Activated CD4-positive, alpha-beta T cell treated with anti-CD3 and anti-CD28 coated beads, Interleukin-2, amount 50 U/mL, for 4 hours (primary cell): Measurements from ENCODE around the gene EOLA1.
"Not testable (repeated sequence)": the region's sequence is repeated elsewhere in the genome, so short reads cannot be mapped to it uniquely, and the experiment has no call there.

Source experiments
- DNase-seq, 2 experiments: peaks; one replicate each; pipeline ENCODE4 v3.0.0-alpha.2; 2020

EOLA1 gene

DNA sequence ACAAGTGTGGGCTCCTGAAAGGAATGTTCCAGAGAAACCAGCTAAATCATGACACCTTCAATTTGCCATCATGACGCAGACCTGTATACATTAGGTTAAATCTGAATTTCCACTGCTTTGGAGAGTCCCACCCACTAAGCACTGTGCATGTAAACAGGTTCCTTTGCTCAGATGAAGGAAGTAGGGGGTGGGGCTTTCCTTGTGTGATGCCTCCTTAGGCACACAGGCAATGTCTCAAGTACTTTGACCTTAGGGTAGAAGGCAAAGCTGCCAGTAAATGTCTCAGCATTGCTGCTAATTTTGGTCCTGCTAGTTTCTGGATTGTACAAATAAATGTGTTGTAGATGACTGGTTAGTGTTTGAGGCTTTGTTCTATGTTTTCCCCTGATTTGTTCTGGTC lies 6.2 kb downstream of the EOLA1 start:
- not testable (repeated sequence) for DNase-seq

GRCh38 chrX:149547782-149548181 lies 7.0 kb downstream of the EOLA1 start:
- DNase-seq = not testable (repeated sequence)

DNA sequence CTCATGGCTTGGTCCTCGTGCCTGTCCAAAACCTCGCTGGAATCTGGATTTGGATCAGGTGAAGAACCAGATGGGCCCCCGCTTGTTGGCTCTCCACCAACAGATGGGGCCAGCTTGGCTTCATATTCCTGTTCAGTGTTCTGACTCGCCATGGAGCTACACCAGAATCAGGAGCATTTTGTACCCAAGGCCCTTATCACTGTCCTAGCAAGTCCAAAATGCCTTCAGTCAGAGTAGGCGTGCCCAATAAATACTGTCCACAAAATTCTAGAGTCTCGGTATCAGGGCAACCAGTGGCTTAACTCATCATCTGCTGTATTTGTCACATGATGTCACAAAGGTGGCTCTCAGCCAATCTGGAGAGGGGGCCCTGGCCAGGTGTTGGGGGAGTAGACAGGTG lies 8.9 kb downstream of the EOLA1 start, which contains the start of gene HSFX3:
HSFX3 (minus strand) TSS at position 224 of the 400 bp plus-strand sequence; CDS start at position 152, 72 bp downstream.
- not testable (repeated sequence) for DNase-seq

GRCh38 chrX:149550454-149550853 lies 9.6 kb downstream of the EOLA1 start:
- not testable (repeated sequence) for DNase-seq

- not testable (repeated sequence) for DNase-seq
Observed at GRCh38 chrX:149551245-149551938, 10.6 kb downstream of the EOLA1 start.

DNA sequence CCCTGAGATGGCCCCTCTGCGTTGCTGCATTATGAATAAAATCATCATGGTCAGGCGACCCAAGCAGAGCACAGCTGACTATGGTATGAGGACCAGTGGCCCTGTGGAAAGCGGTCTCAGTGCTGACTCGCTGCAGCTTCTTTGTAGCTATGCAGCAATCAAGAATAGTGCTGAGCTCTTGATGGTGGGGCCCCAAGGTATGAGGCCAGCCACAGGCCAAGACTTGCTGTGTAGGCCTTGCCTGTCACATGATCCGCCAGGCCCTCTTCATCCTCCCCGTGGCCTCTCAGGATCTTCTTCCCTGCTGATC lies 11.1 kb downstream of the EOLA1 start:
- not testable (repeated sequence) for DNase-seq

GRCh38 chrX:149555251-149555650 lies 14.4 kb downstream of the EOLA1 start:
- not testable (repeated sequence) for DNase-seq

DNA sequence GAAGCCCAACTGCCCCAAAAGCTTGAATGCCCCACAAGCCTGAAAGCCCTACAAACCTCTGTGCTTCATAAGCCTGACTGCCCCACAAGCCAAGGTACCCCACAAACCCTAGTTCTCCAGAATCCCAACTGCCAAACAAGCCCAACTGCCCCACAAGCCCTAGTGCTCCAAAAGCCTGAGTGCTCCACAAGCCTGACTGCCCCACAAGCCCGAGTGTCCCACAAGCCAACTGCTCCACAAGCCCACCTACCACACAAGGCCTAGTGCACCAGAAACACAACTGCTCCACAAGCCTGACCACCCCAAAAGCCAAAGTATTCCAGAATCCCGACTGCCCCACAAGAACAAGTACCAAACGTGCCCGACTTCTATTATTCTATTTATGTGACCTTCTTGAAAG lies 22.5 kb downstream of the EOLA1 start:
- no peak for DNase-seq

DNA sequence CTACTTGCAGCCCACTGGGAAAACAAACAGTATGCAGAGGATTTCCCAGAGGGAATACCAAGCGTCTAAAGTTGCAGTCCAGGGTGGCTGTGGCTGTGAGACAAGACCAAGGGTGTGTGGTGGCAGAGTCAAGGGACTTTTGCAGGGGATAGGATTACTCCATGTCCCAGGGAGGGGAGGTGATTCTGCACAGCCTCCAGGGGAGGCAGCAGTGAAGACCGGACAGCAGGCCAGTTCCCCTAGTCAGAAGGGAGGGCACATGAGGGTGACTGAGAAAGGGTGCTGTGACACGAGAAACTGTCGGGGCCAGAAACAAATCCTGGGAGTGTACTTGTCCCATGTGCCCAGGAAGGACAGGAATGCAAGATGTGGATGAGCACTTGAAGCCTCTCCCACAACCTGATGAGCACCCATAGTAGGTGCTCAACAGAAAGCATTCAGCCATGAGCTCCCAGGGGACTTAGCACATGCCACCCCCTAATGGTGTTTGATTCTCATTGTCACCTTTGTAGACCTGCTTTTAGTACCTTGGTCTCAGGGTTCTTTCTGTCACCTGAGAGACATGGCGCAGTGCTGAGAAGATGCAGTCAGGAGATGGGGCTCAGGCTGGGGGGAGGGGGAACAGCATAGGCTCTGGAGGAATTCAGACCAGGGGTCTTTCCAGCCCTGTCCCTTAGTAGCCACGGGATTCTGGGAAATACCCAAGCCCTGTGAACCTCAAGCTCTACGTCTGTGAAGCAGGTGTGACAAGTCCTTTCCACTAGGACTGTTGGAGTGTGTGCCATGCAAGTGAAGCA lies 27.0 kb downstream of the EOLA1 start:
- DNase-seq = no peak

GRCh38 chrX:149568701-149569296 lies 28.0 kb downstream of the EOLA1 start:
- DNase-seq = no peak

- DNase-seq = no peak
Observed at GRCh38 chrX:149569770-149570169, 29.0 kb downstream of the EOLA1 start.

DNA sequence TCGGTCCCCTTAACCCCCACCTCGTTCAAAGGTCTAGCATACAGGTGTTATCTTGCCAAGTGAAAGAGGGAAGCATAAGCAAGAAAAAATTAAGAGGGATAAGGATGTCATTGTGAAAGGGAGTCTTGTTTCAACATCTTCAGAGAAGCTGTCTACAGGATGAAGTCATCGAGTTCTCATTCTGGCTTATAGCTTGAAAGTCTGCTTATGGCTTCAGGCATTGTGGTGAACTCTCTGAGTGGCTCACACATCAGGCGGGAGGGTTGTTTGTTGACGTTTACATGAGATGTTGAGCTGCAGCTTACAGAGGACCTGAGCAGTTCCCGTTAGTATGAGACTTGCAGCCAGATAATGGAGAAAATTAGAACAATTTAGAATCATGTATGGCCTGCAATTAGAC lies 29.9 kb downstream of the EOLA1 start:
- DNase-seq = no peak

DNA sequence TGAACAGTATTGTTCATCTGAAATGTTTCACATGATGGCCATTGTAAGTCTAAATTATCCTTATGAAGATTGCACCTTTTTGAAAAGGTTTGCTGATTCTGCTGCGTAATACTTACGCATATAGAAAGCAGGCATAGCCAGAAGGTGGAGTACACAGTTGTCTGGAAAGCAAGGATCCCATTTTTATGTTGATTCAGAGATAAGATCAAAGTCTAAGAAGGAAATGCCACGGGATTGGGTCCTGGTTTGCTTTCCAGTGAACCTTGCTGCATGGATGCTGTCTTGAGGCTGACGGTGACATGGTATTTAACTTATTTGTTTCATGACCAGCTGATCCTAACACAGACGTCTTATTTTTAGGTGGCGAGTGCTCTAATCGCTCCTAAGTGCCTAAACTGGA lies 31.0 kb downstream of the EOLA1 start:
- DNase-seq = no peak

GRCh38 chrX:149572743-149573142 lies 31.9 kb downstream of the EOLA1 start:
- DNase-seq = no peak

DNA sequence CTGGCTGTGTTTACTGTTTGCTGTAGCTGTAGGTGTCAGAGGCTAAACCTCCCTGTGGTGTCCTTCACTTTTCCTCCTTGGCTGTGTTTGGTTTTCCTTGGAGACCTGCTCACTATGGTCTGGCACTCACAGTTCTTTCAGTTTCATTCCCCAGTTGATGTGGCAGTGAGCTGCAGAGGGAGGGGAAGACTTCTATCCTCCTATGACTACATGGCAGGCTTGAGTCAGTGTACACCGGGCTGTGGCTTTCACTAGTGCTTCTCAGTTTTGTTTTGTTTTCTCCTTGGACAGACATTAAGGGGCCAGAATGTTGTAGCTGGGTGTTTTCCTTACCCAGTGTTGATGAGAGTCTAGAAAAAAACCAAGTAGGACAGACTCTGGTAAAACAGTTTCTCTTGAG lies 32.6 kb downstream of the EOLA1 start:
- not testable (repeated sequence) for DNase-seq

DNA sequence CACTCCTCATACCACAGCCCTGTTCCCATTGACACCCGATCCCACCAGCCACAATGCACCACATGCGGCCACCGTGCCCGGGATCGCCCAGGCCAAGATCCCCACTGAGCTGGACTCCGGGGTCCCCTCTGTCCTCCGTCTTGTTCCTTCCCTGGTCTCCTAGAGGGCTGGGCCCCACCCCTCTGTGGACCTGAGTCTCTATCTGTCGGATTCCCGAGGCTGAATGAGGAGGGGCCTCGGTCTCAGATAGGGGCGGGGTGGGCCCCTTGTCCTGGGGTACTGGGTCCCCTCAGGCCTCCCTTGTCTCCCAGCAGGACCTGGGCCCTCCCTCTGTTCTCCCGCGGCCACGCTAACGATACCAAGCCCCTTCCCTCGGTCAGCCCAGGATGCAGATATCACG lies 44.8 kb downstream of the EOLA1 start:
- not testable (repeated sequence) for DNase-seq

DNA sequence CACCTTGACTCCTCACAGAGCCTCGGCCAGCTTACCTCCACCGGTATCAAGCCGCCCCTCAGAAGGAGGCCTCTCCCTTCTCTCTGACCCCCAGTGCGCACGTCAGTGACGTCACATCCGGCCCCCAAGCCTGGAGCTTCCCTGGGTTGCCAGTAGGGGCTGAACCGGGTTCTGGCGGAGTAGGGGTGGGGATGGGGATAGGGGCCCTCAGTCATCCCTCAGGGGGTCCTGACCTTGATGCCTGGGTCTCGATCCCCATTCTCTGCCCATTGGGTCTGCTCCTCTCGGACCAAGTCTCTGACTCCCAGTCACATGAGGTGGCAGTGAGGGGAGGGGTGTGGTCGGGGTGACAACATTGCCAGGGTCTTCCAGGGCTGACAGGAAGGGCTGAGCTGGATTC lies 46.5 kb downstream of the EOLA1 start, which contains the start of gene MAGEA9B:
MAGEA9B (minus strand) TSS at position 101 of the 400 bp plus-strand sequence. CDS start 4,280 bp downstream, outside the sequence.
- DNase-seq = not testable (repeated sequence)

- not testable (repeated sequence) for DNase-seq
Observed at GRCh38 chrX:149590993-149591392, 50.2 kb downstream of the EOLA1 start.

DNA sequence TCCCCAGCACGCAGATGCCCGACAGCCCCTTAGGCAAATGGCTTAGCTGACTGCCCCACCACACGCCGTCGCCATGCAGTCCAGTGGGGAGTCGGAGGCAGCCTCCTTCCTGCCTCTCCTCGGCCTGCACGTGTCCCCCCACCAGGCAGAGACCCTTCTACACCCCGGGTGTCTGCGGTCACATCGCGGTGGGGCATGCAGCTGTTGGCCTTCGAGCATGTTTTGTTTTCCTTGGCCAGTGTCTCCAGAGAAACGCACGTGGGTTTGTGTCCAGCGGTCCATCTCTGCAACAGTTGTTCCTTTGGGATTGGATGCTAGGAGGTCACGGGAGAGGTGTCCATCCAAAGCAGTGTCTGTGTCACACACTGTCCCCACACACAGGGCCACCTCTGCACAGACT lies 54.4 kb downstream of the EOLA1 start, which contains the start of gene HSFX2:
HSFX2 (minus strand) TSS at position 101 of the 400 bp plus-strand sequence. CDS start 614 bp downstream, outside the sequence.
- DNase-seq = not testable (repeated sequence)

- DNase-seq = not testable (repeated sequence)
Observed at GRCh38 chrX:149595943-149596342, 55.1 kb downstream of the EOLA1 start.
